Jurkat, Clone E6-1 (cell line): ENCODE measurements around the gene IFT122.

Experiments used
- DNase-seq: peaks from one replicate; pipeline ENCODE4 v3.0.0-alpha.2; 2011; ENCODE audit warnings: low read depth, low spot score
- H3K4me3 ChIP-seq: 2 replicates; pipeline ENCODE4 v1.5.1; 2011; ENCODE audit warnings: mild to moderate bottlenecking, low read length, control low read depth, moderate library complexity

IFT122 gene

GRCh38 chr3:129558772-129559564 lies 118.9 kb downstream of the IFT122 start:
- H3K4me3 ChIP-seq: no peak overlapping the region
- no peak for DNase-seq

- no peak overlapping the region for H3K4me3 ChIP-seq
- DNase-seq: no peak
These were observed 119.6 kb downstream of the IFT122 start for GRCh38 chr3:129559565-129560079.

- no peak overlapping the region for H3K4me3 ChIP-seq
- no peak for DNase-seq
These were observed 120.3 kb downstream of the IFT122 start for GRCh38 chr3:129560269-129560787.

- DNase-seq: no peak
- H3K4me3 ChIP-seq: no peak overlapping the region
These were observed 121.0 kb downstream of the IFT122 start for GRCh38 chr3:129560911-129561594.

- DNase-seq: no peak
- no peak overlapping the region for H3K4me3 ChIP-seq
These were observed 121.7 kb downstream of the IFT122 start for GRCh38 chr3:129561619-129562248.

GRCh38 chr3:129562803-129563202 lies 122.8 kb downstream of the IFT122 start:
- H3K4me3 ChIP-seq: no peak overlapping the region
- no peak for DNase-seq

GRCh38 chr3:129563332-129563731 lies 123.3 kb downstream of the IFT122 start:
- no peak for DNase-seq
- no peak overlapping the region for H3K4me3 ChIP-seq

GRCh38 chr3:129563850-129564535 lies 124.0 kb downstream of the IFT122 start:
- no peak for DNase-seq
- no peak overlapping the region for H3K4me3 ChIP-seq

GRCh38 chr3:129564981-129565644 lies 125.1 kb downstream of the IFT122 start:
- H3K4me3 ChIP-seq: no peak overlapping the region
- DNase-seq: no peak

- no peak for DNase-seq
- no peak overlapping the region for H3K4me3 ChIP-seq
These were observed 125.9 kb downstream of the IFT122 start for GRCh38 chr3:129565902-129566301.

- no peak for DNase-seq
- H3K4me3 ChIP-seq: no peak overlapping the region
These were observed 127.2 kb downstream of the IFT122 start for GRCh38 chr3:129567176-129567705.

- H3K4me3 ChIP-seq: no peak overlapping the region
- no peak for DNase-seq
These were observed 127.9 kb downstream of the IFT122 start for GRCh38 chr3:129567939-129568338.

- no peak for DNase-seq
These were observed 129.8 kb downstream of the IFT122 start for GRCh38 chr3:129569856-129570255.

More at GRCh38 chr3:129569856-129570255, 129.8 kb downstream of the IFT122 start:
- H3K4me3 ChIP-seq: no peak overlapping the region
